WTC11 (cell line): ENCODE measurements around the gene NPL.

ENCODE experiments used
- ATF2 ChIP-seq: sonication (generic); formaldehyde crosslinking; IDR thresholded peaks from 2 replicates; pipeline ENCODE4 v1.8.1; 2022; ENCODE audit warnings: low read depth, missing genetic modification reagents, borderline replicate concordance
- ATF3 ChIP-seq: sonication (generic); formaldehyde crosslinking; conservative IDR thresholded peaks from 2 replicates; pipeline ENCODE4 v1.8.1; 2022; ENCODE audit warnings: mild to moderate bottlenecking, missing genetic modification reagents
- CDX4 ChIP-seq: fragments of 250-450 bp; sonication (Bioruptor Pico); IDR thresholded peaks from 2 replicates; pipeline ENCODE4 v1.9.0; 2021; ENCODE audit warnings: moderate library complexity, mild to moderate bottlenecking, inconsistent platforms, borderline replicate concordance
- ESRRA ChIP-seq: sonication (generic); formaldehyde crosslinking; IDR thresholded peaks from 2 replicates; pipeline ENCODE4 v1.8.1; 2022; ENCODE audit warnings: mild to moderate bottlenecking, missing genetic modification reagents, borderline replicate concordance
- HMGA2 ChIP-seq: fragments of 250-450 bp; sonication (Bioruptor Pico); IDR thresholded peaks from 2 replicates; pipeline ENCODE4 v1.4.0; 2021; ENCODE audit warnings: mild to moderate bottlenecking, moderate library complexity
- JUN ChIP-seq: sonication (generic); formaldehyde crosslinking; IDR thresholded peaks from 2 replicates; pipeline ENCODE4 v1.8.0; 2023; ENCODE audit warnings: mild to moderate bottlenecking, missing genetic modification reagents
- NFE2L1 ChIP-seq: sonication (generic); formaldehyde crosslinking; IDR thresholded peaks from 2 replicates; pipeline ENCODE4 v1.8.1; 2023; ENCODE audit warnings: missing genetic modification reagents
- NFYB ChIP-seq: sonication (generic); formaldehyde crosslinking; conservative IDR thresholded peaks from 2 replicates; pipeline ENCODE4 v1.8.0; 2022; ENCODE audit warnings: low read depth, missing genetic modification reagents
- NR1H2 ChIP-seq: sonication (generic); formaldehyde crosslinking; IDR thresholded peaks from 2 replicates; pipeline ENCODE4 v1.9.0; 2021; ENCODE audit warnings: mild to moderate bottlenecking, moderate library complexity, missing genetic modification reagents
- TCF7 ChIP-seq: sonication (generic); formaldehyde crosslinking; IDR thresholded peaks from 2 replicates; pipeline ENCODE4 v1.8.0; 2022; ENCODE audit warnings: mild to moderate bottlenecking, low read depth, missing genetic modification reagents, moderate library complexity
- TEAD4 ChIP-seq: sonication (generic); formaldehyde crosslinking; IDR thresholded peaks from 2 replicates; pipeline ENCODE4 v1.8.0; 2022; ENCODE audit warnings: mild to moderate bottlenecking, missing genetic modification reagents
- ZNF121 ChIP-seq: sonication (generic); formaldehyde crosslinking; IDR thresholded peaks from 2 replicates; pipeline ENCODE4 v1.8.0; 2023; ENCODE audit warnings: missing genetic modification reagents
- ZNF423 ChIP-seq: fragments of 250-450 bp; sonication (Bioruptor Pico); IDR thresholded peaks from 2 replicates; pipeline ENCODE4 v2.1.2; 2022; ENCODE audit warnings: mild to moderate bottlenecking, moderate library complexity
- TF ChIP-seq, protein P1 (sequence below): fragments of 200-600 bp; IDR thresholded peaks from 2 replicates; pipeline ENCODE4 v1.8.0; 2022; ENCODE audit warnings: antibody characterized with exemption

GRCh38 chr1:182841368-182841988, 51.9 kb downstream of the NPL start:
- no peak for TF ChIP-seq TCF7 (CRISPR knock-in tag)
- TF ChIP-seq TEAD4 (CRISPR knock-in tag), result no peak
- no peak for TF ChIP-seq NR1H2 (CRISPR knock-in tag)
- no peak for TF ChIP-seq NFYB
- TF ChIP-seq HMGA2 (CRISPR knock-in tag), result no peak
- no peak for TF ChIP-seq ZNF121 (CRISPR knock-in tag)
- no peak for TF ChIP-seq CDX4 (CRISPR knock-in tag)
- no peak for TF ChIP-seq ATF2 (CRISPR knock-in tag)
- TF ChIP-seq, protein P1, sequence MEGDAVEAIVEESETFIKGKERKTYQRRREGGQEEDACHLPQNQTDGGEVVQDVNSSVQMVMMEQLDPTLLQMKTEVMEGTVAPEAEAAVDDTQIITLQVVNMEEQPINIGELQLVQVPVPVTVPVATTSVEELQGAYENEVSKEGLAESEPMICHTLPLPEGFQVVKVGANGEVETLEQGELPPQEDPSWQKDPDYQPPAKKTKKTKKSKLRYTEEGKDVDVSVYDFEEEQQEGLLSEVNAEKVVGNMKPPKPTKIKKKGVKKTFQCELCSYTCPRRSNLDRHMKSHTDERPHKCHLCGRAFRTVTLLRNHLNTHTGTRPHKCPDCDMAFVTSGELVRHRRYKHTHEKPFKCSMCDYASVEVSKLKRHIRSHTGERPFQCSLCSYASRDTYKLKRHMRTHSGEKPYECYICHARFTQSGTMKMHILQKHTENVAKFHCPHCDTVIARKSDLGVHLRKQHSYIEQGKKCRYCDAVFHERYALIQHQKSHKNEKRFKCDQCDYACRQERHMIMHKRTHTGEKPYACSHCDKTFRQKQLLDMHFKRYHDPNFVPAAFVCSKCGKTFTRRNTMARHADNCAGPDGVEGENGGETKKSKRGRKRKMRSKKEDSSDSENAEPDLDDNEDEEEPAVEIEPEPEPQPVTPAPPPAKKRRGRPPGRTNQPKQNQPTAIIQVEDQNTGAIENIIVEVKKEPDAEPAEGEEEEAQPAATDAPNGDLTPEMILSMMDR, result no peak
- TF ChIP-seq NFE2L1 (CRISPR knock-in tag), result no peak
- TF ChIP-seq ZNF423, result no peak
- no peak for TF ChIP-seq JUN
- no peak for TF ChIP-seq ATF3
- no peak for TF ChIP-seq ESRRA
